Endothelial cell (in vitro differentiated cells): Measurements from ENCODE around the gene NKX2-4. TPM values are rescaled to one million over a fixed set of nuclear protein-coding genes. Genes with fewer than 3 reads are reported as not detected.
"Not testable (repeated sequence)": the region's sequence is repeated elsewhere in the genome, so short reads cannot be mapped to it uniquely, and the experiment has no call there.

Experiments used
- DNase-seq: peaks from one replicate; pipeline ENCODE4 v3.0.0; 2021; ENCODE audit warnings: low spot score
- H3K27ac Mint-ChIP-seq: one replicate; pipeline ENCODE4 v1.8.0; 2021; ENCODE audit warnings: mixed read lengths, inconsistent platforms; ENCODE audit not compliant: unreplicated experiment
- H3K27me3 Mint-ChIP-seq: one replicate; pipeline ENCODE4 v1.8.0; 2021; ENCODE audit warnings: mild to moderate bottlenecking, moderate library complexity, mixed read lengths, inconsistent platforms; ENCODE audit not compliant: unreplicated experiment
- H3K36me3 Mint-ChIP-seq: one replicate; pipeline ENCODE4 v1.8.0; 2021; ENCODE audit warnings: mild to moderate bottlenecking, low read depth, mixed read lengths, inconsistent platforms; ENCODE audit not compliant: unreplicated experiment
- H3K4me1 Mint-ChIP-seq: one replicate; pipeline ENCODE4 v1.8.0; 2021; ENCODE audit warnings: mild to moderate bottlenecking, mixed read lengths, inconsistent platforms; ENCODE audit not compliant: unreplicated experiment
- H3K4me3 Mint-ChIP-seq: one replicate; pipeline ENCODE4 v1.8.0; 2021; ENCODE audit warnings: mild to moderate bottlenecking, mixed read lengths, inconsistent platforms; ENCODE audit not compliant: unreplicated experiment
- H3K9me3 Mint-ChIP-seq: one replicate; pipeline ENCODE4 v1.8.0; 2021; ENCODE audit warnings: mixed read lengths, inconsistent platforms; ENCODE audit not compliant: unreplicated experiment
- CTCF ChIP-seq: fragments of 200-600 bp; sonication (generic); IDR thresholded peaks from one replicate; pipeline ENCODE4 v1.5.0; 2021; ENCODE audit warnings: antibody characterized with exemption; ENCODE audit not compliant: unreplicated experiment
- total RNA-seq: library from RNA; stranded (reverse); fragmentation: NEBNext Ultra II Directional; extraction: Animal tissue kit (Norgen Biotek cat#: 25700); gene quantifications from one replicate; pipeline ENCODE4 v1.2.1, GENCODE V29; 2021; ENCODE audit not compliant: unreplicated experiment

The NKX2-4 gene
- total RNA-seq, 1 donor from 2014 or later: not detected

- H3K4me1 Mint-ChIP-seq: peaks cover 6% of the 10 kb centered on the region
- no peak for TF ChIP-seq CTCF
- H3K36me3 Mint-ChIP-seq: peaks cover 6% of the 10 kb centered on the region
- no peak for DNase-seq
- H3K27me3 Mint-ChIP-seq: no peaks in the 10 kb centered on the region
- no peaks in the 10 kb centered on the region for H3K9me3 Mint-ChIP-seq
- no peak overlapping the region for H3K27ac Mint-ChIP-seq
- peak overlapping the region; percentile 7 for H3K4me3 Mint-ChIP-seq
Observed at GRCh38 chr20:21376626-21377025, 20.7 kb downstream of the NKX2-4 start.

GRCh38 chr20:21373436-21373835 lies 23.9 kb downstream of the NKX2-4 start:
- Mint-ChIP-seq H3K4me3 (no peak overlapping the region), H3K27me3 (peaks cover 2% of the 10 kb centered on the region)

DNA sequence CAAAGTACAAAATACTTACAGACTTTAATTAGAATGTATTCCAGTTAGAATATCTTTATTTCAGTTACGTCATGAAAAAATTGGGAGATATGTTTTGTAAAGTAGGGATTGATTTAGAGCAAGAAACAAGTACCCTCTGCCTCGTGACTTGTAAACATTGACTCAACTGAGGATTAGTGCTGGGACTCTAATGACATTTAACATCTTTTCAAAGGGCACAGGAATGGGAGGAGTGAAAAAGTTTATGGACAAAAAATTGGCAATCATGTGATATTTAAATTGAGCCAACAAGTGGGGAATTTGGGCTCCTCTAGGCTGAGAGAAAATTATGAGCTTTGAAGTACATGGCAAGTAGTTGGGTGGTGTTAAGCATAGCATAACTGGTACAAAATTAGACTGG lies 25.3 kb downstream of the NKX2-4 start:
- TF ChIP-seq CTCF: no peak
- Mint-ChIP-seq H3K4me1 (peaks cover 6% of the 10 kb centered on the region), H3K27ac (no peak overlapping the region), H3K4me3 (no peak overlapping the region), H3K36me3 (no peaks in the 10 kb centered on the region), H3K27me3 (peaks cover 2% of the 10 kb centered on the region), H3K9me3 (no peaks in the 10 kb centered on the region)
- DNase-seq: no peak

More at GRCh38 chr20:21373436-21373835, 23.9 kb downstream of the NKX2-4 start:
- Mint-ChIP-seq H3K9me3 (no peaks in the 10 kb centered on the region), H3K36me3 (peaks cover 6% of the 10 kb centered on the region), H3K27ac (no peak overlapping the region), H3K4me1 (peaks cover 6% of the 10 kb centered on the region)
- DNase-seq: no peak
- no peak for TF ChIP-seq CTCF

DNA sequence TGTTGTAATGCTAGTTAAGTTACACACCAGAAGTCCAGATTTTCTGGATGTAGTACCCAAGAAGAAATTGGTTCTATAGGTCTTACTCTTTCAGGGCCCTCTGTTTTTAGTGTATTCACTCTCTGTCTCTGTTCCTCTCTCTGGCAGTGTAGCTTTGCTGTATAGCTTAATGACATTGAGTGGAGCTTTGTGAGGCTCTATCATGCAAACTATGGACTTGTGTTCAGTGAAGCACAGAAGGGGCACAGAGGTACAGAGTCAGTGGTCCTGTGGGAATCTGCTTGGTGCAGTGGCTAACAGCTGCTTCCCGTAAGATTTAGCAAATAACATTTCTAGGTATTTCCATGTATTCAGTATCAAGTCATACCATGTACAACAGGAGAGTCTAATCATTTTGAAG lies 26.1 kb downstream of the NKX2-4 start:
- no peak for TF ChIP-seq CTCF
- Mint-ChIP-seq H3K27me3 (peaks cover 2% of the 10 kb centered on the region), H3K36me3 (no peaks in the 10 kb centered on the region), H3K9me3 (no peaks in the 10 kb centered on the region), H3K4me3 (no peak overlapping the region), H3K4me1 (peaks cover 6% of the 10 kb centered on the region), H3K27ac (no peak overlapping the region)
- no peak for DNase-seq

DNA sequence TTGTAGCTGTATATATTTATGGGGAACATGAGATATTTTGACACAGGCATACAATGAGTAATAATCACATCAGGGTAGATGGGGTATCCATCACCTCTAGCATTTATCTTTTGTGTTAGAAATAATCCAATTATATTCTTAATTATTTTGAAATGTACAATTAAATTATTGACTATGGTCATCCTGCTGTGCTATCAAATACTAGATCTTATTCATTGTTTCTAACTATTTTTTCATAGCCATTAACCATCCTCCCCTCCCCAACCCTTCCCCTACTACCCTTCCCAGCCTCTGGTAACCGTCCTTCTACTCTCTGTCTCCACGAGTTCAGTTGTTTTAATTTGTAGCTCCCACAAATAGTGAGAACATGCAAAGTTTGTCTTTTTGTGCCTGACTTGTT lies 28.5 kb downstream of the NKX2-4 start:
- Mint-ChIP-seq H3K27ac (peak overlapping the region; percentile 4), H3K36me3 (no peaks in the 10 kb centered on the region), H3K9me3 (no peaks in the 10 kb centered on the region)

GRCh38 chr20:21366273-21366672 lies 31.1 kb downstream of the NKX2-4 start:
- DNase-seq, H3K9me3 Mint-ChIP-seq, H3K27ac Mint-ChIP-seq, H3K4me3 Mint-ChIP-seq, H3K27me3 Mint-ChIP-seq: not testable (repeated sequence)
- H3K4me1 Mint-ChIP-seq: peaks cover 12% of the 10 kb centered on the region
- peaks cover 14% of the 10 kb centered on the region for H3K36me3 Mint-ChIP-seq

More for the DNA sequence above, 28.5 kb downstream of the NKX2-4 start:
- TF ChIP-seq CTCF: no peak
- no peaks in the 10 kb centered on the region for H3K4me1 Mint-ChIP-seq
- DNase-seq: no peak
- H3K27me3 Mint-ChIP-seq: peaks cover 2% of the 10 kb centered on the region
- H3K4me3 Mint-ChIP-seq: no peak overlapping the region
